DND-41 (cell line): ENCODE results near the gene PCYOX1L.
"Not testable (repeated sequence)": the region's sequence is repeated elsewhere in the genome, so short reads cannot be mapped to it uniquely, and the experiment has no call there.

ENCODE experiments used
- ATAC-seq: fragments of 200-7000 bp; cut with Tn5 transposase; 3 replicates; pipeline ENCODE4 v1.9.1; 2021; ENCODE audit warnings: low read depth; ENCODE audit not compliant: insufficient read depth
- DNase-seq: peaks from one replicate; pipeline ENCODE4 v3.0.0-alpha.2; 2020
- H2AFZ ChIP-seq: 2 replicates; pipeline ENCODE4 v1.6.0; 2012; ENCODE audit warnings: low read depth, low read length
- H3K27ac ChIP-seq: 2 replicates; pipeline ENCODE4 v1.5.1; 2012; ENCODE audit warnings: low read length, inconsistent platforms
- H3K27me3 ChIP-seq: fragments of 200-600 bp; sonication (generic); 2 replicates; pipeline ENCODE4 v1.6.0; 2012; ENCODE audit warnings: low read length, mild to moderate bottlenecking, inconsistent platforms; ENCODE audit not compliant: insufficient read depth, poor library complexity
- H3K36me3 ChIP-seq: 2 replicates; pipeline ENCODE4 v1.5.1; 2012; ENCODE audit warnings: low read length, inconsistent platforms; ENCODE audit not compliant: insufficient read depth
- H3K4me1 ChIP-seq: 2 replicates; pipeline ENCODE4 v1.5.1; 2012; ENCODE audit warnings: mild to moderate bottlenecking, low read length; ENCODE audit not compliant: insufficient read depth
- H3K4me2 ChIP-seq: 2 replicates; pipeline ENCODE4 v1.6.0; 2012; ENCODE audit warnings: mild to moderate bottlenecking, moderate library complexity, low read length, inconsistent platforms; ENCODE audit not compliant: insufficient read depth
- H3K4me3 ChIP-seq, 2 experiments: fragments of 200-600 bp in 1 of 2; shearing (Covaris generic) in 1 of 2; 2 replicates each; pipeline ENCODE4 v1.5.1; 2012 to 2016; ENCODE audit warnings: inconsistent platforms in 2 of 2, low read length in 2 of 2, mild to moderate bottlenecking in 2 of 2, low read depth in 1 of 2, moderate library complexity in 1 of 2
- H3K79me2 ChIP-seq: 2 replicates; pipeline ENCODE4 v1.6.0; 2012; ENCODE audit warnings: low read length, inconsistent platforms; ENCODE audit not compliant: insufficient read depth
- H3K9ac ChIP-seq: 2 replicates; pipeline ENCODE4 v1.6.0; 2012; ENCODE audit warnings: low read depth, mild to moderate bottlenecking, inconsistent platforms, low read length, moderate library complexity
- H3K9me3 ChIP-seq: 2 replicates; pipeline ENCODE4 v1.5.1; 2012; ENCODE audit warnings: low read length, moderate library complexity, mild to moderate bottlenecking, inconsistent platforms; ENCODE audit not compliant: insufficient read depth, severe bottlenecking
- H4K20me1 ChIP-seq: 2 replicates; pipeline ENCODE4 v1.6.0; 2012; ENCODE audit warnings: low read length; ENCODE audit not compliant: insufficient read depth
- EZH2 ChIP-seq: IDR thresholded peaks from 3 replicates; pipeline ENCODE4 v1.6.1; 2012; ENCODE audit warnings: borderline replicate concordance, low read depth, mild to moderate bottlenecking, moderate library complexity, low read length, inconsistent platforms; ENCODE audit not compliant: severe bottlenecking
- TF ChIP-seq, protein P1 (sequence below): IDR thresholded peaks from 2 replicates; pipeline ENCODE4 v1.5.1; 2012; ENCODE audit warnings: borderline replicate concordance, low read length, moderate library complexity, mild to moderate bottlenecking; ENCODE audit not compliant: poor library complexity, severe bottlenecking; ENCODE audit errors: extremely low read depth

Gene PCYOX1L

DNA sequence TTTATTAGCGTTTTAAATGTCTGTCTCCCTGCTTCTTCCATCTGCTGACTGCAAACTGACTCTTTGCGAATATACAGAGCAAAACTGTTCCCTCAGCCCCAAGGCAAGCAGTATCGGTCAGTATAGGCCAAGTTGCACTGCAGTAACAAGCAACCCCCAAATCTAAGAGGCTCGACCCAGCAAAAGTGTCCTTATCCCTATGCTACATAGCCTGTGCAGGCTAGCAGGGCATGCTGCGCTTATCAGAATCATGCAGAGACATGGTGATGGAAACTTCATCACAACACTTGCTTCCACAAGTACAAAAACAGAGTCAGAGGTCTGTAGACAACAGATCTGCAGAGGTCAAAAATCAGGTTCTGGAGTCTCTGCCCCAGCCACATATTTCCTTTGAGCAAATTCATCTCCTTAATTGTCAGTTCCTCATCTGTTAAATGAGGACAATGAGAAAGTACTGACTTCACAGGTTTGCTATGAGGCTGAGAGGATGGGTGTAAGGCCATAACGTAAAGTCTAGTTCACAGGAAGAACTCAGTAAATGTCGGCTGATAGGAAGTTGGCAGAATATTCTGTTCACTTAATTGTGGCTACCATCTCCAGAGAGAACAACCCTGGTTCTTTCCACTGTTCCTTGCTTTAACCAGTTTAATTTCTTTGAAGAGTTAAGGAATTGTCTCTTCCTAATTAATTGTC is 30.8 kb downstream of the PCYOX1L start:
- H4K20me1 ChIP-seq, result no peaks in the 10 kb centered on the region
- no peak for DNase-seq
- ATAC-seq, result no peak
- H3K27me3 ChIP-seq, result peaks cover 13% of the 10 kb centered on the region
- no peak for TF ChIP-seq EZH2
- TF ChIP-seq, protein P1, sequence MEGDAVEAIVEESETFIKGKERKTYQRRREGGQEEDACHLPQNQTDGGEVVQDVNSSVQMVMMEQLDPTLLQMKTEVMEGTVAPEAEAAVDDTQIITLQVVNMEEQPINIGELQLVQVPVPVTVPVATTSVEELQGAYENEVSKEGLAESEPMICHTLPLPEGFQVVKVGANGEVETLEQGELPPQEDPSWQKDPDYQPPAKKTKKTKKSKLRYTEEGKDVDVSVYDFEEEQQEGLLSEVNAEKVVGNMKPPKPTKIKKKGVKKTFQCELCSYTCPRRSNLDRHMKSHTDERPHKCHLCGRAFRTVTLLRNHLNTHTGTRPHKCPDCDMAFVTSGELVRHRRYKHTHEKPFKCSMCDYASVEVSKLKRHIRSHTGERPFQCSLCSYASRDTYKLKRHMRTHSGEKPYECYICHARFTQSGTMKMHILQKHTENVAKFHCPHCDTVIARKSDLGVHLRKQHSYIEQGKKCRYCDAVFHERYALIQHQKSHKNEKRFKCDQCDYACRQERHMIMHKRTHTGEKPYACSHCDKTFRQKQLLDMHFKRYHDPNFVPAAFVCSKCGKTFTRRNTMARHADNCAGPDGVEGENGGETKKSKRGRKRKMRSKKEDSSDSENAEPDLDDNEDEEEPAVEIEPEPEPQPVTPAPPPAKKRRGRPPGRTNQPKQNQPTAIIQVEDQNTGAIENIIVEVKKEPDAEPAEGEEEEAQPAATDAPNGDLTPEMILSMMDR, result no peak
- H3K27ac ChIP-seq, result no peak overlapping the region
- no peak overlapping the region for H3K9ac ChIP-seq
- H3K9me3 ChIP-seq, result no peaks in the 10 kb centered on the region
- no peak overlapping the region for H3K4me2 ChIP-seq
- H3K4me1 ChIP-seq, result no peaks in the 10 kb centered on the region
- no peaks in the 10 kb centered on the region for H3K79me2 ChIP-seq
- H3K4me3 ChIP-seq, result no peak overlapping the region
- H3K36me3 ChIP-seq, result no peaks in the 10 kb centered on the region
- H2AFZ ChIP-seq, result no peak overlapping the region

- H4K20me1 ChIP-seq, result no peaks in the 10 kb centered on the region
- H3K27me3 ChIP-seq, result peaks cover 13% of the 10 kb centered on the region
- H3K4me2 ChIP-seq, result no peak overlapping the region
- no peaks in the 10 kb centered on the region for H3K79me2 ChIP-seq
- no peak for TF ChIP-seq EZH2
- TF ChIP-seq, protein P1, result no peak
- ATAC-seq (no peak), DNase-seq (no peak)
- no peaks in the 10 kb centered on the region for H3K36me3 ChIP-seq
- H3K9ac ChIP-seq, result no peak overlapping the region
- no peak overlapping the region for H3K27ac ChIP-seq
- H3K4me3 ChIP-seq, result no peak overlapping the region
- no peaks in the 10 kb centered on the region for H3K4me1 ChIP-seq
- no peak overlapping the region for H2AFZ ChIP-seq
- H3K9me3 ChIP-seq, result no peaks in the 10 kb centered on the region
These were observed 32.0 kb downstream of the PCYOX1L start for GRCh38 chr5:149389552-149390495.

DNA sequence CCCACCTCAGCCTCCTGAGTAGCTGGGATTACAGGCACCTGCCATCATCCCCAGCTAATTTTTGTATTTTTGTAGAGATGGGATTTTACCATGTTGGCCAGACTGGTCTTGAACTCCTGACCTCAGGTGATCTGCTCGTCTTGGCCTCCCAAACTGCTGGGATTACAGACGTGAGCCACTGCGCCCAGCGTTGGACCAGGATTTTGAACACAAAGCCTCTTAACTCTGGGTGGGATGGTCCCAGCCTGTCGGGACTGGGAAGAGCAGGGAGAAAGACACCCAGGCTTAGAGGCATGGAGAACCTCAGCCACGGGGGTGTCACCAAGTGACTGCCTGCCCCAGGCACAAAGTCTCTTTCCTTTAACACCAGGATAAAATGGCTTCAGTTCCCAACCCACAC is 33.2 kb downstream of the PCYOX1L start:
- not testable (repeated sequence) for H4K20me1 ChIP-seq, H3K79me2 ChIP-seq, H3K9me3 ChIP-seq, H2AFZ ChIP-seq, H3K4me3 ChIP-seq, H3K36me3 ChIP-seq, H3K27ac ChIP-seq, DNase-seq, H3K9ac ChIP-seq, ATAC-seq, H3K4me1 ChIP-seq, H3K4me2 ChIP-seq
- H3K27me3 ChIP-seq, result peaks cover 13% of the 10 kb centered on the region

DNA sequence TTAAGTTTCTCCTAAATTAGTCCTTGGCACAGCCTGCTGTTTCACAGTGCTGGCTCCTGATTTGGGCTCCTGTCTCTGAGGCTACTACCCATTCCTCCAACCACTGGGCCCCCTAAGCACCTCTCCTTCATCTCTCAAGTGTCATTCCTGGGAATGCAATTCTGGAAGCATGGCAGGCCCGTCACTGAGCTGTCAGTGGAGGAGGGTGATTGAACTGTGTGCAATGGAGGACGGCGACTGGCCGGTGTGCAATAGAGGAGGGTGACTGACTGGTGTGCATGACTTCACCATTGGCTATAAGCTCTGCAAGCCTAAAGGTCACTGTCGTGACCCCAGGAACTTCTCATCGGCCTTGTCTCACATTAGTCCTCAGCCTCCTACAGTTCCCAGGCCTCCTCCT is 33.7 kb downstream of the PCYOX1L start:
- no peak for ATAC-seq
- no peak for DNase-seq
- H3K36me3 ChIP-seq, result no peaks in the 10 kb centered on the region
- H3K79me2 ChIP-seq, result no peaks in the 10 kb centered on the region
- no peaks in the 10 kb centered on the region for H3K4me1 ChIP-seq
- H3K4me2 ChIP-seq, result no peak overlapping the region
- no peak for TF ChIP-seq EZH2
- TF ChIP-seq, protein P1, result no peak
- H3K27me3 ChIP-seq, result peaks cover 13% of the 10 kb centered on the region
- H3K9ac ChIP-seq, result no peak overlapping the region
- H2AFZ ChIP-seq, result no peak overlapping the region
- H4K20me1 ChIP-seq, result no peaks in the 10 kb centered on the region
- no peaks in the 10 kb centered on the region for H3K9me3 ChIP-seq
- H3K4me3 ChIP-seq, result no peak overlapping the region
- H3K27ac ChIP-seq, result no peak overlapping the region
